H1 (cell line): Measurements from ENCODE around the gene MYH10. TPM values are rescaled to one million over a fixed set of nuclear protein-coding genes. Genes with fewer than 3 reads are reported as not detected.

ENCODE experiments used
- BACH1 ChIP-seq: IDR thresholded peaks from 2 replicates; pipeline ENCODE4 v1.6.1; 2012; ENCODE audit warnings: low read length, improper control_type of control experiment
- BCL11A ChIP-seq, 2 experiments: IDR thresholded peaks; one replicate each; pipeline ENCODE4 v1.6.1; 2011; ENCODE audit warnings: low read depth in 2 of 2, low read length in 2 of 2, mild to moderate bottlenecking in 2 of 2
- GABPA ChIP-seq: IDR thresholded peaks from 2 replicates; pipeline ENCODE4 v1.6.1; 2011; ENCODE audit warnings: mild to moderate bottlenecking, low read length, moderate library complexity, borderline replicate concordance; ENCODE audit not compliant: insufficient read depth
- HDAC2 ChIP-seq, 2 experiments: fragments of 300-600 bp in 1 of 2; sonication (generic) in 1 of 2; IDR thresholded peaks; 2 replicates each; pipeline ENCODE4 v1.6.1; 2011 to 2012; ENCODE audit warnings: low read depth in 2 of 2, low read length in 2 of 2, mild to moderate bottlenecking in 2 of 2, moderate library complexity in 2 of 2, borderline replicate concordance in 1 of 2, inconsistent platforms in 1 of 2
- RBBP5 ChIP-seq: IDR thresholded peaks from 2 replicates; pipeline ENCODE4 v1.7.1; 2012; ENCODE audit warnings: low read depth, mild to moderate bottlenecking, inconsistent platforms, low read length, moderate library complexity, borderline replicate concordance
- RFX5 ChIP-seq: IDR thresholded peaks from 2 replicates; pipeline ENCODE4 v1.6.1; 2011; ENCODE audit warnings: low read depth, low read length, improper control_type of control experiment, borderline replicate concordance
- SIN3A ChIP-seq, 2 experiments: IDR thresholded peaks in 1 of 2; conservative IDR thresholded peaks in 1 of 2; 2 replicates each; pipeline ENCODE4 v1.6.1; 2011 to 2012; ENCODE audit warnings: low read length in 2 of 2, improper control_type of control experiment in 1 of 2, low read depth in 1 of 2, mild to moderate bottlenecking in 1 of 2
- polyA plus RNA-seq, 7 experiments: library from polyadenylated mRNA; depleted of rRNA in 3 of 7; stranded (reverse) in 5 of 7; unstranded in 2 of 7; fragments of >200 nt in 5 of 7; fragments of 200-250 nt in 2 of 7; gene quantifications; 1 replicate in 5 of 7; 2 replicates in 1 of 7; 4 replicates in 1 of 7; pipeline versions ENCODE4 v1.2.1 to v1.2.3, GENCODE V29; 2011 to 2013; ENCODE audit warnings: missing spikeins in 2 of 7, mixed read lengths in 2 of 7
- total RNA-seq: library from RNA; stranded (reverse); fragmentation: NEBNext Ultra II Directional; extraction: Animal tissue kit (Norgen Biotek cat#: 25700); gene quantifications from 2 replicates; pipeline ENCODE4 v1.2.1, GENCODE V29; 2021
- TF ChIP-seq, protein P1 (sequence below): fragments of 300-600 bp; sonication (generic); IDR thresholded peaks from 2 replicates; pipeline ENCODE4 v1.7.1; 2012; ENCODE audit warnings: low read length, moderate library complexity, mild to moderate bottlenecking, inconsistent platforms; ENCODE audit not compliant: insufficient replicate concordance

MYH10 gene
- total and polyA plus RNA-seq, 2 of the 8 experiments (the other 6 are each of a cell fraction or from before 2014, with no cell fraction given), result 64.1 to 289 TPM

DNA sequence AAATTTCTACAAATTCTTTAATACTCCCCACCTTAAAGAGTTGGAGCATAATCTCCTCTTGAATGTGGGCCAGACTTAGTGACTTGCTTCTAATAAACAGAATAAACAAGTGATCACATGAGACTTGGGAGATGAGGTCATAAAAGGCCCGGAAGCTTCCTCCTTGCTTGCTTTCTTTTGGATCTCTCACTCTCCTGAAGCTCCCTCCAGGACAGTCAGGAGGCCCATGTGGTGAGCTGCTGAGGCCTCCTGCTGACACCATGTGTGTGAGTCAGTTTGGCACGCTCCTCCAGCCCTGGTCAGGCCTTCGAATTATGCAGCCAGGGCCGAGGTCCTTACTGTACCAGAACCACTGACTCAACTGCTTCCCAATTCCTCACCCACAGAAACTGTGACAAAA is 141.6 kb downstream of the MYH10 start (continued):
- TF ChIP-seq, protein P1, sequence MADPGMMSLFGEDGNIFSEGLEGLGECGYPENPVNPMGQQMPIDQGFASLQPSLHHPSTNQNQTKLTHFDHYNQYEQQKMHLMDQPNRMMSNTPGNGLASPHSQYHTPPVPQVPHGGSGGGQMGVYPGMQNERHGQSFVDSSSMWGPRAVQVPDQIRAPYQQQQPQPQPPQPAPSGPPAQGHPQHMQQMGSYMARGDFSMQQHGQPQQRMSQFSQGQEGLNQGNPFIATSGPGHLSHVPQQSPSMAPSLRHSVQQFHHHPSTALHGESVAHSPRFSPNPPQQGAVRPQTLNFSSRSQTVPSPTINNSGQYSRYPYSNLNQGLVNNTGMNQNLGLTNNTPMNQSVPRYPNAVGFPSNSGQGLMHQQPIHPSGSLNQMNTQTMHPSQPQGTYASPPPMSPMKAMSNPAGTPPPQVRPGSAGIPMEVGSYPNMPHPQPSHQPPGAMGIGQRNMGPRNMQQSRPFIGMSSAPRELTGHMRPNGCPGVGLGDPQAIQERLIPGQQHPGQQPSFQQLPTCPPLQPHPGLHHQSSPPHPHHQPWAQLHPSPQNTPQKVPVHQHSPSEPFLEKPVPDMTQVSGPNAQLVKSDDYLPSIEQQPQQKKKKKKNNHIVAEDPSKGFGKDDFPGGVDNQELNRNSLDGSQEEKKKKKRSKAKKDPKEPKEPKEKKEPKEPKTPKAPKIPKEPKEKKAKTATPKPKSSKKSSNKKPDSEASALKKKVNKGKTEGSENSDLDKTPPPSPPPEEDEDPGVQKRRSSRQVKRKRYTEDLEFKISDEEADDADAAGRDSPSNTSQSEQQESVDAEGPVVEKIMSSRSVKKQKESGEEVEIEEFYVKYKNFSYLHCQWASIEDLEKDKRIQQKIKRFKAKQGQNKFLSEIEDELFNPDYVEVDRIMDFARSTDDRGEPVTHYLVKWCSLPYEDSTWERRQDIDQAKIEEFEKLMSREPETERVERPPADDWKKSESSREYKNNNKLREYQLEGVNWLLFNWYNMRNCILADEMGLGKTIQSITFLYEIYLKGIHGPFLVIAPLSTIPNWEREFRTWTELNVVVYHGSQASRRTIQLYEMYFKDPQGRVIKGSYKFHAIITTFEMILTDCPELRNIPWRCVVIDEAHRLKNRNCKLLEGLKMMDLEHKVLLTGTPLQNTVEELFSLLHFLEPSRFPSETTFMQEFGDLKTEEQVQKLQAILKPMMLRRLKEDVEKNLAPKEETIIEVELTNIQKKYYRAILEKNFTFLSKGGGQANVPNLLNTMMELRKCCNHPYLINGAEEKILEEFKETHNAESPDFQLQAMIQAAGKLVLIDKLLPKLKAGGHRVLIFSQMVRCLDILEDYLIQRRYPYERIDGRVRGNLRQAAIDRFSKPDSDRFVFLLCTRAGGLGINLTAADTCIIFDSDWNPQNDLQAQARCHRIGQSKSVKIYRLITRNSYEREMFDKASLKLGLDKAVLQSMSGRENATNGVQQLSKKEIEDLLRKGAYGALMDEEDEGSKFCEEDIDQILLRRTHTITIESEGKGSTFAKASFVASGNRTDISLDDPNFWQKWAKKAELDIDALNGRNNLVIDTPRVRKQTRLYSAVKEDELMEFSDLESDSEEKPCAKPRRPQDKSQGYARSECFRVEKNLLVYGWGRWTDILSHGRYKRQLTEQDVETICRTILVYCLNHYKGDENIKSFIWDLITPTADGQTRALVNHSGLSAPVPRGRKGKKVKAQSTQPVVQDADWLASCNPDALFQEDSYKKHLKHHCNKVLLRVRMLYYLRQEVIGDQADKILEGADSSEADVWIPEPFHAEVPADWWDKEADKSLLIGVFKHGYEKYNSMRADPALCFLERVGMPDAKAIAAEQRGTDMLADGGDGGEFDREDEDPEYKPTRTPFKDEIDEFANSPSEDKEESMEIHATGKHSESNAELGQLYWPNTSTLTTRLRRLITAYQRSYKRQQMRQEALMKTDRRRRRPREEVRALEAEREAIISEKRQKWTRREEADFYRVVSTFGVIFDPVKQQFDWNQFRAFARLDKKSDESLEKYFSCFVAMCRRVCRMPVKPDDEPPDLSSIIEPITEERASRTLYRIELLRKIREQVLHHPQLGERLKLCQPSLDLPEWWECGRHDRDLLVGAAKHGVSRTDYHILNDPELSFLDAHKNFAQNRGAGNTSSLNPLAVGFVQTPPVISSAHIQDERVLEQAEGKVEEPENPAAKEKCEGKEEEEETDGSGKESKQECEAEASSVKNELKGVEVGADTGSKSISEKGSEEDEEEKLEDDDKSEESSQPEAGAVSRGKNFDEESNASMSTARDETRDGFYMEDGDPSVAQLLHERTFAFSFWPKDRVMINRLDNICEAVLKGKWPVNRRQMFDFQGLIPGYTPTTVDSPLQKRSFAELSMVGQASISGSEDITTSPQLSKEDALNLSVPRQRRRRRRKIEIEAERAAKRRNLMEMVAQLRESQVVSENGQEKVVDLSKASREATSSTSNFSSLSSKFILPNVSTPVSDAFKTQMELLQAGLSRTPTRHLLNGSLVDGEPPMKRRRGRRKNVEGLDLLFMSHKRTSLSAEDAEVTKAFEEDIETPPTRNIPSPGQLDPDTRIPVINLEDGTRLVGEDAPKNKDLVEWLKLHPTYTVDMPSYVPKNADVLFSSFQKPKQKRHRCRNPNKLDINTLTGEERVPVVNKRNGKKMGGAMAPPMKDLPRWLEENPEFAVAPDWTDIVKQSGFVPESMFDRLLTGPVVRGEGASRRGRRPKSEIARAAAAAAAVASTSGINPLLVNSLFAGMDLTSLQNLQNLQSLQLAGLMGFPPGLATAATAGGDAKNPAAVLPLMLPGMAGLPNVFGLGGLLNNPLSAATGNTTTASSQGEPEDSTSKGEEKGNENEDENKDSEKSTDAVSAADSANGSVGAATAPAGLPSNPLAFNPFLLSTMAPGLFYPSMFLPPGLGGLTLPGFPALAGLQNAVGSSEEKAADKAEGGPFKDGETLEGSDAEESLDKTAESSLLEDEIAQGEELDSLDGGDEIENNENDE, result no peak
- TF ChIP-seq BCL11A (IDR thresholded peaks at IDR 0.05; ENCODE audit: low read depth in 2 of 2, low read length in 2 of 2) (no peak), RFX5 (no peak), GABPA (no peak), RBBP5 (no peak), HDAC2 (IDR thresholded peaks at IDR 0.05; ENCODE audit: borderline replicate concordance in 1 of 2, low read depth in 2 of 2, low read length in 2 of 2) (no peak), SIN3A (conservative IDR thresholded peaks at IDR 0.05 in 1 of 2, IDR thresholded peaks at IDR 0.05 in 1 of 2; ENCODE audit: low read depth in 1 of 2, low read length in 2 of 2) (no peak), BACH1 (no peak)
